Measurements from ENCODE around the gene NOS2. TPM values are rescaled to one million over a fixed set of nuclear protein-coding genes. Genes with fewer than 3 reads are reported as not detected.
"Not testable (repeated sequence)": the region's sequence is repeated elsewhere in the genome, so short reads cannot be mapped to it uniquely, and the experiment has no call there.

The NOS2 gene
- polyA plus RNA-seq, 1 experiment: 0.02 TPM

DNA sequence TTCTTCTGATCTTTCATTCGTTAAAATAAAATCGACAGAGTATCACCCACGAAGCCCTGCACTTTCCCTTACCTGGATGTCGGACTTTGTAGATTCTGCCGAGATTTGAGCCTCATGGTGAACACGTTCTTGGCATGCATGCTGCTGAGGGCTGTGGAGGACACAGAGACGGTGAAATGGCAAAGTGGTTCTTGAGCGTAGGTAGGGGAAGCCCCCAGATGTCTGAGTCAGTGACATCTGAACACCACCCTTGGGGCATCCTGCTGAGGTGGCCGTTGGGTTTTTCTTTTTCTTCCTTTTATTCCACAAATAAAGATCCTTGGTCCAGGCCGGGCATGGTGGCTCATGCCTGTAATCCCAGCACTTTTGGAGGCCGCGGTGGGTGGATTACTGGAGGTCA lies 33.9 kb downstream of the NOS2 start:
- no peaks in the 10 kb centered on the region for H3K36me3 ChIP-seq (ENCODE audit: control insufficient read depth, insufficient read depth, low read length)
- CTCF ChIA-PET: interaction anchor here (1.2 to 1.9 kb wide), 3 partner anchors 10 to 114 kb away, joined by 3 to 10 read pairs (median 4); no protein-coding TSS in a partner anchor
- no peak overlapping the region for H3K4me3 ChIP-seq (ENCODE audit: low read depth, low read length)
- POLR2A ChIA-PET: no interaction called here
- TF ChIP-seq, protein P1, sequence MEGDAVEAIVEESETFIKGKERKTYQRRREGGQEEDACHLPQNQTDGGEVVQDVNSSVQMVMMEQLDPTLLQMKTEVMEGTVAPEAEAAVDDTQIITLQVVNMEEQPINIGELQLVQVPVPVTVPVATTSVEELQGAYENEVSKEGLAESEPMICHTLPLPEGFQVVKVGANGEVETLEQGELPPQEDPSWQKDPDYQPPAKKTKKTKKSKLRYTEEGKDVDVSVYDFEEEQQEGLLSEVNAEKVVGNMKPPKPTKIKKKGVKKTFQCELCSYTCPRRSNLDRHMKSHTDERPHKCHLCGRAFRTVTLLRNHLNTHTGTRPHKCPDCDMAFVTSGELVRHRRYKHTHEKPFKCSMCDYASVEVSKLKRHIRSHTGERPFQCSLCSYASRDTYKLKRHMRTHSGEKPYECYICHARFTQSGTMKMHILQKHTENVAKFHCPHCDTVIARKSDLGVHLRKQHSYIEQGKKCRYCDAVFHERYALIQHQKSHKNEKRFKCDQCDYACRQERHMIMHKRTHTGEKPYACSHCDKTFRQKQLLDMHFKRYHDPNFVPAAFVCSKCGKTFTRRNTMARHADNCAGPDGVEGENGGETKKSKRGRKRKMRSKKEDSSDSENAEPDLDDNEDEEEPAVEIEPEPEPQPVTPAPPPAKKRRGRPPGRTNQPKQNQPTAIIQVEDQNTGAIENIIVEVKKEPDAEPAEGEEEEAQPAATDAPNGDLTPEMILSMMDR (IDR thresholded peaks at IDR 0.05; ENCODE audit: insufficient read depth, low read depth, low read length): no peak
- no peaks in the 10 kb centered on the region; the same call in none of the 2 replicates for H3K27me3 ChIP-seq (ENCODE audit: control insufficient read depth, insufficient read depth, low read length)
- no peak for DNase-seq (ENCODE audit: low read depth)

DNA sequence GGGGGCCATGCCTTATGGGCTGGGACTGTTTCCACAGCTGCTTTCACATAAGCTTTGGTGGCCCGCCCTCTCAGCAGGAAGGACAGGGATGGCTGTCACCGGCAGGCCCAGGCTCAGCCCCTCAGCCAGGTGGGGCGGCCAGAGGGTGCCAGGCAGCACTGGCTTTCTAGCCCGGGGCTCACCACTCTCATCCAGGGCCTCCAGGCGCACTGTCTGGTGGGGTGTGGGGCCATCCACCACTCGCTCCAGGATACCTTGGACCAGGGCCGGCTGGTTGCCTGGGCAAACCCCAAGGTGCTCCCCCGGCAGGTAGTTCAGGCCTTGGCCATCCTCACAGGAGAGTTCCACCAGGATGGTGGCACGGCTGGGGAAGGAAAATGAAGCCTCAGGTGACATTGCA lies 35.0 kb downstream of the NOS2 start:
- CTCF ChIA-PET: interaction anchor here (1.0 to 1.2 kb wide), 2 partner anchors 13 to 22 kb away, joined by 3 read pairs; no protein-coding TSS in a partner anchor
- no peak for DNase-seq (ENCODE audit: low read depth)
- TF ChIP-seq, protein P1 (IDR thresholded peaks at IDR 0.05; ENCODE audit: insufficient read depth, low read depth, low read length): no peak
- Histone ChIP-seq H3K4me3 (ENCODE audit: low read depth, low read length) (no peak overlapping the region), H3K36me3 (ENCODE audit: control insufficient read depth, insufficient read depth, low read length) (no peaks in the 10 kb centered on the region), H3K27me3 (ENCODE audit: control insufficient read depth, insufficient read depth, low read length) (no peaks in the 10 kb centered on the region; the same call in none of the 2 replicates)
- POLR2A ChIA-PET: no interaction called here

DNA sequence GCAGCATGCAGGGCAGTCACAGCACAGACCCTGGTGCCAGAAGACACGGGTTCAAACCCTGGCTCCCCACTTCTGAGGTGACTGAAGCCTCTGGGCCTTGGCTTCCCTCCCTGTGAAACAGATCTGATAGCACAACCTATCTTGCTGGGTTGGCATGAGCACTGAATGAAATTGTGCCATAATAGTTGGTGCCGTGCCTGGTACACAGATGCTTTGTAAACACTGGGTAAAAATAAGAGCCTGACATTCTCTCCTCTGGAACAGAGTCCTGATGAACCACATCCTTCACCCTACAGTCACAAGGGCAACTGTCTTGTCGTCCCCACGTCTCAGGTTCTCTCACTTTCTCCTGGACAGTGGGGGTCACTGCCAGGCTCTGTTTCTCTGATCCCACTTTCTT lies 35.7 kb downstream of the NOS2 start:
- H3K27me3 ChIP-seq (ENCODE audit: control insufficient read depth, insufficient read depth, low read length): no peaks in the 10 kb centered on the region; the same call in none of the 2 replicates
- POLR2A ChIA-PET: no interaction called here
- TF ChIP-seq, protein P1 (IDR thresholded peaks at IDR 0.05; ENCODE audit: insufficient read depth, low read depth, low read length): no peak
- H3K4me3 ChIP-seq (ENCODE audit: low read depth, low read length): no peak overlapping the region
- CTCF ChIA-PET: interaction anchor here (9.1 kb wide), 1 partner anchor 115 kb away, joined by 147 read pairs; no protein-coding TSS in a partner anchor
- no peak for DNase-seq (ENCODE audit: low read depth)
- no peaks in the 10 kb centered on the region for H3K36me3 ChIP-seq (ENCODE audit: control insufficient read depth, insufficient read depth, low read length)

DNA sequence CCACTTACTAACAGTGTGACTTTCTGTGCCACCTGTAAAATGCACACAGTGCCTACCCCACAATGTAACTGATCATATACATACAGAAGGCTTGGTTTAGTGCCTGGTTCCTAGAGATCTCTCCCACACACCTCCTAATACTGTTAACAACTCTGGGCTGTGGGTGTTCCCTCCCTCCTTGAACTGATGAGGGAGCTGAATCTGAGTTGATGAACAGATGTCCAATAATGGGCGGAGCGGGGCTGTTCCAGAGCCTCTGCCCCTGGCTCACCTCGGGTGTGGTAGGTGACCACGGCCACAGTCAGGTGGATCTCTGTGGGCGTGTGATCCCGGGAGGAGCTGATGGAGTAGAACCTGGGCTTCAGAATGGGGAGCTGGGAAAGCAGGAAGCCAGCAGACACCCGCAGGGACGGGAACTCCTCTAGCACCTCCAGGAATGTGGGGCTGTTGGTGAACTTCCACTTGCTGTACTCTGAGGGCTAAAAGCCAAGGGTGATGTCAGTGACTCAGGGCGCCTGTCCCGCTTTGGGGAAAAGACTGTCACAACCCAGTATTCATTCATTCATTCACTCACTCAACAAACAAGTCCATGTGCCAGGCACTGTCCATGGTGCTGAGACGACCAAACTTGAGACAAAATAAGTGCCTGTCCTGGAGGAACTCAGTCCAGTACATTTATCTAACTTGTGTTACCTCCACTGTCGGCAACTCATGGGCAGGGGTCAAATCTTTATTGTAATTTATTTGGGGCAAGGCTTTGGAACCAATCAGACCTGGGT lies 37.6 kb downstream of the NOS2 start:
- POLR2A ChIA-PET: no interaction called here
- DNase-seq (ENCODE audit: low read depth): no peak
- no peaks in the 10 kb centered on the region for H3K36me3 ChIP-seq (ENCODE audit: control insufficient read depth, insufficient read depth, low read length)

DNA sequence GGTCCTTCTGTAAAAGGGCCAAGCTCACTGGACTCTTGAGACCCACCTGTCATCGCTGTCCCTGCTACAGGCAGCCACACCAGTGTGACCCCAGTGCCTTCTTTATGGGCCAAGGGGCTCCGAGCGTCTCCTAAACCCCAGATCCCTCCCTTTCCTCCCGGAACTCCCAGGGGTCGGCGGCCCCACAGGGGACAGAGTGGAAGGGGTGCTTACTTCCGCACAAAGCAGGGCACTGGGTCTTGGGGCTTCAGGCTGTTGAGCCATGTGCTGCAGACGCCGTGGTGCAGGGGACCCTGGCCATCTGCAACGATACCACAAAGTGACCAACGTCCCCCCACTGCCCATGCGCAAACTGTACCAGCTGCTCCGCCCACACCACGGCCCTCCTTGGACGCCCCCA lies 39.4 kb downstream of the NOS2 start:
- H3K27me3 ChIP-seq (ENCODE audit: control insufficient read depth, insufficient read depth, low read length); H3K4me3 ChIP-seq (ENCODE audit: low read depth, low read length); POLR2A ChIA-PET; H3K36me3 ChIP-seq (ENCODE audit: control insufficient read depth, insufficient read depth, low read length); DNase-seq (ENCODE audit: low read depth): not testable (repeated sequence)
- CTCF ChIA-PET: interaction anchor here (0.6 to 9.1 kb wide), 9 partner anchors 18 to 490 kb away, joined by 3 to 147 read pairs (median 4); no protein-coding TSS in a partner anchor

More for the DNA sequence above, 37.6 kb downstream of the NOS2 start:
- TF ChIP-seq, protein P1 (IDR thresholded peaks at IDR 0.05; ENCODE audit: insufficient read depth, low read depth, low read length): no peak
- H3K27me3 ChIP-seq (ENCODE audit: control insufficient read depth, insufficient read depth, low read length): no peaks in the 10 kb centered on the region; the same call in 1 of the 2 replicates
- CTCF ChIA-PET: interaction anchor here (0.6 to 9.1 kb wide), 4 partner anchors 38 to 131 kb away, joined by 3 to 147 read pairs (median 4); no protein-coding TSS in a partner anchor
- H3K4me3 ChIP-seq (ENCODE audit: low read depth, low read length): no peak overlapping the region
